Erythroblast (primary cell): ENCODE data around the gene MILR1.
A peak's percentile ranks its signal among the peaks of the same experiment; 100 is the strongest.

ENCODE experiments used
- DNase-seq, 2 experiments: peaks; one replicate each; lab custom pipeline; 2025; lab: John Stamatoyannopoulos, UW
- GATA1 ChIP-seq: IDR thresholded peaks from 2 replicates; pipeline ENCODE4 v1.6.1; 2011; ENCODE audit warnings: low read depth, mild to moderate bottlenecking, control low read depth, low read length, moderate library complexity
- POLR2A ChIP-seq: IDR thresholded peaks from 2 replicates; pipeline ENCODE4 v1.6.1; 2011; ENCODE audit warnings: mild to moderate bottlenecking, low read length

Gene MILR1, protein sequence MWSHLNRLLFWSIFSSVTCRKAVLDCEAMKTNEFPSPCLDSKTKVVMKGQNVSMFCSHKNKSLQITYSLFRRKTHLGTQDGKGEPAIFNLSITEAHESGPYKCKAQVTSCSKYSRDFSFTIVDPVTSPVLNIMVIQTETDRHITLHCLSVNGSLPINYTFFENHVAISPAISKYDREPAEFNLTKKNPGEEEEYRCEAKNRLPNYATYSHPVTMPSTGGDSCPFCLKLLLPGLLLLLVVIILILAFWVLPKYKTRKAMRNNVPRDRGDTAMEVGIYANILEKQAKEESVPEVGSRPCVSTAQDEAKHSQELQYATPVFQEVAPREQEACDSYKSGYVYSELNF

DNA sequence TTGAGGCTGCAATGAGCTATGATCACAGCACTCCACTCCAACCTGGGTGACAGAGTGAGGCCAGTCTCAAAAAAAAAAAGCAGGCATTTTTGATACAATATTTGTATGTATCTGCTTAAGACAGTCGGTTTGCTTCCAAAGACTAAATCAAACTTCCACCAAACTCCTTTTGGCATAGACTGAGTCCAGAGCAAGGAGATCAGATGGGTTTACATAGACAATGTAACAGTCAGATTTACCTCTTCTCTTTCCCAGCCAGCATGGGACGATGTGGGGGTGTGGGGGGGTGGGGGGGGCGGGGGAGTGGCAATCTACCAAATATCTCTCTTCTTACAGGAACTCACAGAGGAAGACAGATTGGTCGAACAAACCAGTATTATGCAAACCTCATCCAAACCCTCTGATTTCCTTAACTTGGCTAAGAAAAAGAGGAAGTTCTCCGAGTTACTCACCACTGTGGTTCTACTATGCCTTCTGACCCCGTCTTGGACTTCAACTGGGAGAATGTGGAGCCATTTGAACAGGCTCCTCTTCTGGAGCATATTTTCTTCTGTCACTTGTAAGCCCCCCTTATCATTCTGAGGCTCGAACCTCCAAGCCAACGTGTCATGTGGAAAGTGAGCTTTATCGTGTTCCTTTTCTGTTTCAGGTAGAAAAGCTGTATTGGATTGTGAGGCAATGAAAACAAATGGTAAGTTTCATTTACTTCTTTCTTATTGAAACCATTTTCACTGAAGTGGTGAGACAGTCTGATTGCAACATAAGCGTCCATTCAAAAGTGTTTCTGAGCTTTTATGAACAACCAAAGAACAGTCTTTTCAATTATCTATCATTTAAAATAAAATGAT is at the start of gene MILR1:
TSS of gene MILR1 (plus strand) at position 451 of the 848 bp plus-strand sequence. CDS start at position 505, 54 bp downstream.
- TF ChIP-seq POLR2A (no peak), GATA1 (no peak)
- DNase-seq, result no peak

DNA sequence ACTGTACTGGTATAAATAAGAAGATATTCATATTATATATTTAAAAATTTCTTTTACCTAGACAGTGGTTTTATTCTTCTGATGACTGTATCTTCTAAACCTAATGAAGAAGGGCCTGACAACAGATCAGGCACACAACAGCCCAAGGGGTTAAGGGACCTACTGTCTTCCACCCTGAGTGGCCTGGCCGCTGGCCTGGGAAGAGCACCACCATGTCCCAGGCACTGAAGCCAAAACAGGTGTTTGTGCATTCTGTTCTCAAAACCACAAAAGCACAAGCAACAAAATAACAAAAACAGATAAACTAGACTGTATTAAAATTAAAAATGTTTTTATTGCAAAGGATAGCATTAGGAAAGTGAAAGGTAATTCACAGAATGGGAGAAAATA is 49.2 kb upstream of the MILR1 start:
- no peak for DNase-seq
- TF ChIP-seq GATA1 (no peak), POLR2A (no peak)

DNA sequence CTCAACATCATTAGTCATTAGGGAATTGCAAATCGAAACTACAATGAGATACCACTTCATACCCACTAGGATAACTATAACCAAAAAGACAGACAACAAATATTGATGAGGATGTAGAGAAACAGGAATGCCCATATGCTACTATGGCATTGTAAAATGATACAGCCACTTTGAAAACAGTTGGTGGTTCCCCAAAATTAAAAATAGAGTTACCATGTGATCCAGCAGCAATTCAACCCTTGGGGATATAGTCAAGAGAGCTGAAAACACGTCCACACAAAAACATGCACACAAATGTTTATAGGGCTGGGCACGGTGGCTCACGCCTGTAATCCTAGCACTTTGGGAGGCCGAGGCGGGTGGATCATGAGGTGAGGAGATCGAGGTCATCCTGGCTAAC is 48.3 kb upstream of the MILR1 start:
- no peak for DNase-seq
- no peak for TF ChIP-seq GATA1
- no peak for TF ChIP-seq POLR2A

DNA sequence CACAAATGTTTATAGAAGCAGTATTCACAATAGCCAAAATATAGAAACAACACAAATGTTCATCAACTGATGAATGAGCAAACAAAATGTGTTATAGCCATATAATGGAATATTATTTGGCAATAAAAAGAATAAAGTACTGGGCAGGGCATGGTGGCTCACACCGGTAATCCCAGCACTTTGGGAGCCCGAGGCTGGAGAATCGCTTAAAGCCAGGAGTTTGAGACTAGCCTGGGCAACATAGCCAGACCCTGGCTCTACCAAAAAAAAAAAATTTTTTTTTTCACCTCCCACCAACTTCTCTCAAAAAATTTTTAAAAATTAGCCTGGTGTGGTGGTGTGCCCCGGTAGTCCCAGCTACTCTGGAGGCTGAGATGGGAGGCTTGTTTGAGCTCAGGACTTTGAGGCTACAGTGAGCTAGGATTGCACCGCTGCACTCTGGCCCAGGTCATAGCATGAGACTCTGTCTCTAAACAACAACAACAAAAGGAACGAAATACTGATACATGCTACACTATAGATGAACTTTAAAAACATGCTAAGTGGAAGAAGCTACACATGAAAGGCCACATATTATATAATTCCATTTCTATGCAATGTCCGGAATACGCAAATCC is 47.6 kb upstream of the MILR1 start:
- no peak for DNase-seq
- TF ChIP-seq GATA1 (no peak), POLR2A (no peak)

DNA sequence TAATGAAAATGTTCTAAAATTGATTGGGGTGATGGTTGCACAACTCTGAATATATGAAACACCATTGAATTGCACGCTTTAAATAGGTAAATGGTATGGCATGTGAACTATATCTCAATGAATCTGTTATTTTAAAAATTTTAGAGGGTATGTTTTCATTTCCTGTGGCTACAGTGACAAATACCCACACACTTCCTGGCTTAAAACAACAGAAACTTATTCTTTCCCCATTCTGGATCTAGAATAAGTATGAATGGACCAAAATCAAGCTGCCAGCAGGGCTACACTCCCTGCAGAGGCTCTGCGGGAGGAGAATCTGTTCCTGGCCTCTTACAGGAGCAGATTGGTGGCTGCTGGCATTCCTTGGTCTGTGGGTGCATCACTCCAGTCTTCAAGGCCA is 47.0 kb upstream of the MILR1 start:
- DNase-seq, result no peak
- TF ChIP-seq POLR2A (no peak), GATA1 (no peak)

DNA sequence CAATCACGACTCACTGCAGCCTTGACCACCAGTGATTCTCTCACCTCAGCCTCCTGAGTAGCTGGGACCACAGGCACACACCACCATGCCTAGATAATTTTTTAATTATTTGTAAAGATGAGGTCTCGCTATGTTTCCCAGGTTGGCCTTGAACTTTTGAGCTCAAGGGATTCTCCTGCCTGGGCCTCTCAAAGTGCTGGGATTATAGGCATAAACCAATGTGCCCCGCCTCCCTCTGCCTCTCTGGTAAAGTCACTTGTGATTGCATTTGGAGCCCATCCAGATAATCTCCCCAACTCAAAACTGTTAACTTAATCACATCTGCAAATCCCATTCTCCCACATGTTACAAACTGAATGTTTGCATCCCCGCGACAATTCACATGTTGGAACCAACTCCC is 46.4 kb upstream of the MILR1 start:
- no peak for TF ChIP-seq POLR2A
- TF ChIP-seq GATA1, result no peak
- no peak for DNase-seq

DNA sequence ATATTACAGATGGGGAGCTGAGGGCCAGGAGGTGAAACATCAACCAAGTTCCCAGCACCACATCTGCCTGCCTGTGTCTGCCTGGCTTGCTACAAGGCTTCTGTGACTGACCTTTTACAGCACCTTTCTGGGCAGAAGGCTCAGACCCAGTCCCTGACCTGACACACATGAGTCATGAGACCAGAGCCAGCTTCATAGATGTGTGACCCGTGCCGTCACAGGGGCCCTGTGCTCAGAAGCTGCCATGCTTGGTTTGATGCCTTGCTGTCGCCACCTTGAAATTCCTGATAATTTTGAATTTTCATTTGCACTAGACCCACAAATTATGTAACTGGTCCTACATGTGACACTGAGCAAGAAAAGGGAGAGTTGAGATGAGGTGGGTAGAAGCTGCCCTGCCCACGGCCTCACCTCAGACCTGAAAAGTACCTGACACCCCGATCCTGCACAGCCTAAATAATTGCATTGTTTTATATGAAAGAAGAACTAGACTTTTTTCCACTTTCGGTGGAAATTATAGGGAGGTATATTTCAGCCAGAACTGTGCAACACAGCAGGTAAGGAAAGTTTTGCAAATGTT is 44.9 kb upstream of the MILR1 start:
- TF ChIP-seq POLR2A (no peak), GATA1 (no peak)
- DNase-seq, result no peak

DNA sequence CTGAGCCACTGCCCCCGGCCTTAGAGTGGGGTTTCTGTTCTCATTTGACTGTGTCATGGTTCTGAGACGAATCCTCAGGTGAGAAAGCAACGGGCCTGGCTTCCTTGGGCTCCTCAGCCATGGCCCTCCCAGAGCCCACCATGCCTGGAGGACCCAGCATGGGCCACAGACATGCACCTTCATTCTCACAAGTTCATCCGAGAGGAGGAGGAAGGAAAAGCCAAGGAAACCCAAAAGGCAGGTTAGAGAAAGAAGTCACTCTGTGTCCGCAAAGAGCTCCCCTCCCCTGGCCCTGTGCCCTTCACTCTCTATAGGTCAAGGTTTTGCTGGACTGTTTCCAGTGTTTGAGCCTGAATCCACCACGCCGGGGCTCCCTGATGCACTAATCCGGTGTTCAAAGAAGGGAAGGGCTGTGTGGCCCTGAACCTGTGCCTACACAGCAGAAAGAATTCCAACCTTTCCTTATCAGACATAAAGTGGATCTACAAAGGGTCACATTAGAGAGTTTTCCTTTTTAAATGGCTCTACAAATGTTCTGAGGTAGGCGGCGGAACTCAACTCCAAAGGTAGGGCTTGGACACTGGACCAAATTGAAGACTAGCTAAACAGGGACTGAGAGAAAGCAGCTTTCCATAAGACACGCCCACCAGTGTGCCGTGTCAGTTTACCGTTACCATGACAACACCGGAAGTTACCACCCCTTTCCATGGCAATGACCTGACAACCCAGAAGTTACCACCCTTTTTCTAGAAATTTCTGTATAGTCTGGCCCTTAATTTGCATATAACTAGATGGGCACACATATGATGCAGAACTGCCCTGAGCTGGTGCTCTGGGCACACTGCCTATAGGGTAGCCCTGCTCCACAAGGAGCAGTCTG is 42.4 kb upstream of the MILR1 start:
- peak in 1 of 2 experiments; percentile 23 for DNase-seq
- TF ChIP-seq GATA1 (no peak), POLR2A (no peak)

DNA sequence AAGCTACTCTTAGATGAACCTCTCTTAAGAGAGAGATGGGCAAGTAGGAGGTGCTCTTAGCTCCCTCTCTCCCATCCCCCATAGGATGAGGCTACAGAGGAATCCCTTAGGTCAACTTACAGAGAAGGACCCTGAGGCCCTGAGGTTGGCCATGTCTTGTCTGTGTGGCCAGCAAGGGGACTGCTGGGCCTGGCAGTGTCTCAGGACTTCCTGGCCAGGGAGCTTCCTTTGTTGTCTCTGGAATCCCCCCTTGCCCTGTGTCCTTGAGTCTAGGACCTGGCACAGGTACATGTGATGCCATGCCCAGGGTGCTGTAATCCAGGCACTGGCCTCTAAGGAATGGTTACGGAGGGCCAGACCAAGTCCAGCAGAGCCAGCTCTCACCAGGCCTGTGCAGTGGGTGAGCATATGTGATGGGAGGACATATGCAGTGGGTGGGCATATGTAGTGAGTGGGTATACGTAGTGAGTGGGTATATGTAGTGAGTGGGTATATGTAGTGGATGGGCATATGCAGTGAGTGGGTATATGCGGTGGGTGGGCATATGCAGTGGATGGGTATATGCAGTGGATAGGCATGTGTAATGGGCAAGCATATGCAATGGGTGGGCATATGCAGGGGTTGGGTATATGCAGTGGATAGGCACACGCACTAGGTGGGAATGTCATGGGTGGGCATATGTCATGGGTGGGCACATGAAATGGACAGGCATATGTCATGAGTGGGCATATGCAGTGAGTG is 38.0 kb upstream of the MILR1 start:
- DNase-seq, result no peak
- no peak for TF ChIP-seq POLR2A
- TF ChIP-seq GATA1, result no peak

DNA sequence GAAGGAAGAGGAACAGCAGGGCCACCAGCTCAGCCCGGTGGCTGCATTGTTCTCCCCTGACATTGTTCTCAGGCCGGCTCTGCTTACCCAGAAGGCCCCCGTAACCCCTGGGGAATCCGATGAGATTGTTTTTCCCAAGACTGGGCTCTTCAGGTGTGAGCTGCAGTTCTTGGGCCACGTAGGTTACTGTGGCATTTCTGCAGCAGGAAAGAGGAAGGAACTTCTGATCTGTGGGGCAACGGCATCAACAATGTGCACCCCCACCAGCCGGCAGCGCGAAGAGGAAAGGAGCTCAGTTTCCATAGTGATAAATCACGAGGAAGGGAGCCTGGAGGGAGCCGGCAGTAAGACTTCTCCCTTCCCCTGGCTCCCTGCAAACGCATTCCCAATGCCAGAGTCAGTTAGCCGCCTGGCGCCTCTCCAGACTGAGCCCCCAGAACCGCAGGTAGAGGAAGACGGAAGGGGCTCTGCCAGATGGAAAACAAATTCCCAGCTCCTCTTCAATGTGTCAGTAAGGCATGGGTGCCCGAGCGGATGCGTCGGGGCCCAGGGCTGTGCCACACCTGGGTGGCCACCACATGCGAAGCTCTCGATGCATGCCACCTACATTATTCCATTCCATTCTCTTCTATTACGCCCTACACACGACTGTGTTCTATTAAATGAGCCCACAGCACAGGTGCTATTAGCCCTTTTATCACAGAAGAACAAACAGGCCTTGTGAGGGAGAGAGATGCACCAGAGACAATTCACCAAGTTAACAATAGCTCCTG is 36.7 kb upstream of the MILR1 start:
- TF ChIP-seq GATA1, result no peak
- no peak for TF ChIP-seq POLR2A
- no peak for DNase-seq

DNA sequence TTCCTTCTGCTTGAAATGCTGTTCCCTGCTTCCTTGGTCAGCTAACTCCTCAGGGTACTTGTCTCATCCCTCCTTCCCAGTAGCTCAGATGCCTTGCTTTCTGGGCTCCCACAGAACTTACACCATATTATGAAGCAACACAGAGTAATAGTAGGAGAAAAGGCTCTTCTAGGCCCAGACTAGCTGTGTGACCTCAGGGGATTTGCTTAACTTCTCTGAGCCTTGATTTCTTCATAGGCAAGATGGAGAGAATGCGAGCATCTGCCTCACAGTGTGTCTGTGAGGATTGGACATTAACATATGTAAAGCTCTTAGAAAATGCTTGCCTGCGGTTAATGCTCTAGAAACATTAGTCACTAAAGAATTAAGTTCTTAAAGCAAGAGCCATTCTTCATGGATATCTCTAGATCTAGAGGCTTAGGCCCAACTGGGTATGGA is 36.0 kb upstream of the MILR1 start:
- TF ChIP-seq POLR2A (no peak), GATA1 (no peak)
- DNase-seq, result no peak
